ENCODE results near the gene LRAT.

Gene LRAT

DNA sequence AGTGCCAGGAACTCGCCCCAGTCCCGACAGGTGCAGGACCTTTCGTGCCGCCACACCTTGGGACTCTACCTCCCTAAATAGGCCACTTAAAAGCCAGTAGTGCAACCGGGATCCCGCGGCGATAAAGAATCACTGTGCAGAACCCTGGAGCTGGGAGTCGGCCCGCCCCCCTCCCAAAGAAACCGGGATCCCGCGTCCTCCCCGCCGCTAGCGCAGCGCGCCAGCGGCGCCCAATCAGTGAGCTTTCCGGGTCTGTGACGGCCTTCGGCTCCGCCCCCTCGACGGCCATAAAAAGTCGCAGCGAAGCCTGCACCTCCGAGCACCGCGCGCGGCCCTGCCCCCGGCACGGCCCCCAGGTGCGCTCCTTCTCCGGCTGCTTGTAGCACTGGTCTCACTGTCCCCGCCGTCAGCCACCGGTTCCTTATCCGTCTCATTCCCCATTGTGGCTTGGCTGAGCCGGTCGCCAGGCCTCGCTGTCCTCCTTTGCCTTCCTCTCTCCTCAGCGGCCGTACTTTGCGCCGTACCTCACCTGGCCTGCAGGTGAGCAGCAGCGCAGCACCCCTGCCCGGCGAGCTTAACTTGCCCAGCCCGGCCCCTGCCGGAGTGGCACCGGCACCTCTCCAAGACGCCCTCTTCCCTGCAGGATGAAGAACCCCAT lies at the start of gene LRAT:
Gene LRAT (plus strand): TSS at position 318 of the 658 bp plus-strand sequence. CDS start 327 bp downstream, at position 645.
- H3K27ac ChIP-seq, result no peak within 1 kb of the TSS
- TF ChIP-seq, protein P1, sequence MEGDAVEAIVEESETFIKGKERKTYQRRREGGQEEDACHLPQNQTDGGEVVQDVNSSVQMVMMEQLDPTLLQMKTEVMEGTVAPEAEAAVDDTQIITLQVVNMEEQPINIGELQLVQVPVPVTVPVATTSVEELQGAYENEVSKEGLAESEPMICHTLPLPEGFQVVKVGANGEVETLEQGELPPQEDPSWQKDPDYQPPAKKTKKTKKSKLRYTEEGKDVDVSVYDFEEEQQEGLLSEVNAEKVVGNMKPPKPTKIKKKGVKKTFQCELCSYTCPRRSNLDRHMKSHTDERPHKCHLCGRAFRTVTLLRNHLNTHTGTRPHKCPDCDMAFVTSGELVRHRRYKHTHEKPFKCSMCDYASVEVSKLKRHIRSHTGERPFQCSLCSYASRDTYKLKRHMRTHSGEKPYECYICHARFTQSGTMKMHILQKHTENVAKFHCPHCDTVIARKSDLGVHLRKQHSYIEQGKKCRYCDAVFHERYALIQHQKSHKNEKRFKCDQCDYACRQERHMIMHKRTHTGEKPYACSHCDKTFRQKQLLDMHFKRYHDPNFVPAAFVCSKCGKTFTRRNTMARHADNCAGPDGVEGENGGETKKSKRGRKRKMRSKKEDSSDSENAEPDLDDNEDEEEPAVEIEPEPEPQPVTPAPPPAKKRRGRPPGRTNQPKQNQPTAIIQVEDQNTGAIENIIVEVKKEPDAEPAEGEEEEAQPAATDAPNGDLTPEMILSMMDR (conservative IDR thresholded peaks at IDR 0.05), result no peak
- no peak for TF ChIP-seq ZFX (IDR thresholded peaks at IDR 0.05)

DNA sequence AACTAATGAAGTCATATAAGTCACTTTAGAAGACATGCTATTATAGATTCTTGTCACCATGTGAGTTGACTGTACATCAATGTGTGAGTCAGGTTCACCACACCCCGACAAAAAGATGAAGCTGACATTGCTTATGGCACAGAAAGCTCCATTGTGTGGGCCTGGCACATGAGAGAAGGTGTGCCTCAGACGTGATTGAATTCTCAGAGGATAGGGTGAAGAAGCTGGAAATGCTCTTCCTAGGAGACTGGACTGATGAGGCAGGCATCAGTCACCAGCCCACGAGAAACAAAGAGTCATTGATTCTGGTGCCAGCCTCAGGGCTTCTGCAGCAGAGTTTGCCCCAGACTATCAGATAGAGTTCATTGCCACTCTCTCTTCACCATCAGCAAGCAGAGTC lies 35.9 kb upstream of the LRAT start:
- H3K27ac ChIP-seq, result no peak overlapping the region
- no peak for TF ChIP-seq ZFX (IDR thresholded peaks at IDR 0.05)

DNA sequence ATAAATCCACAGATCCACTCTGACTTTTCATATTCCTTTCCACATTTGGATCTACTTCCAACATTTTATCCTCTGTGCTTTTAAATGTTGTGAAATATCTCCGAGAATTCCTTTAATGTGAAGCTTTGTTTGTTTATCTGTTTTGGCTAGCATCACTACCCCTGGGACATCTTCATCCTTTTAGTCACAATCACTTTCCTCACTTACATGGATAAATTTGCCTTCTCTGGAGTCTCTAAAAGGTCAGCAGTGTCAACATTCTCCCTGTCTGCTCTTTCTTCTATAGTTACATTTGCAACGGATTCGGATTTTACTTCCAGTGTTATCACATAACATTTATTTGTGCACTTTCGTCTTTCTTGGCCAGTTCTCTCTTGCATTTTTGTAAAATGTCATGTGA lies 34.2 kb upstream of the LRAT start:
- H3K27ac ChIP-seq, result no peak overlapping the region
- no peak for TF ChIP-seq ZFX (IDR thresholded peaks at IDR 0.05)
- TF ChIP-seq, protein P1 (conservative IDR thresholded peaks at IDR 0.05), result no peak

DNA sequence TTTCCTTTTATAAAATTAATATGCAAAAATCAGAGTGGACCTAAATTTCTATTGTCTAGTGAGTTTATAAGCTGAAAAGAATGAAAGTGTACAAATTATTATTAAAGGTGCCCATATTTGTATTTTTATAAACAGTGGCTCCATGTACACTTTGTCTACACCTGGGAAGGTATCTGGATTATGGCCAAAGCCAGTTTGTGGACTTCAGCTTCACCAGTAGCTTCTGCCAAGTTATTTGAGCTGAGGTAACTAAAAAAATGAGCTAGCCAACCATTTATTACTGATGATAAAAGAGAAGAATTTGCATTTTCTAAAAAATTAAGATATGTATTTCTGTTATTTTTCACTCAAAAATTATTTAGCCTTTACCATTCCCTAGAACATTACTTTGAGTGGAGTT lies 32.3 kb upstream of the LRAT start:
- TF ChIP-seq, protein P1 (conservative IDR thresholded peaks at IDR 0.05), result no peak
- no peak for TF ChIP-seq ZFX (IDR thresholded peaks at IDR 0.05)
- no peak overlapping the region for H3K27ac ChIP-seq

DNA sequence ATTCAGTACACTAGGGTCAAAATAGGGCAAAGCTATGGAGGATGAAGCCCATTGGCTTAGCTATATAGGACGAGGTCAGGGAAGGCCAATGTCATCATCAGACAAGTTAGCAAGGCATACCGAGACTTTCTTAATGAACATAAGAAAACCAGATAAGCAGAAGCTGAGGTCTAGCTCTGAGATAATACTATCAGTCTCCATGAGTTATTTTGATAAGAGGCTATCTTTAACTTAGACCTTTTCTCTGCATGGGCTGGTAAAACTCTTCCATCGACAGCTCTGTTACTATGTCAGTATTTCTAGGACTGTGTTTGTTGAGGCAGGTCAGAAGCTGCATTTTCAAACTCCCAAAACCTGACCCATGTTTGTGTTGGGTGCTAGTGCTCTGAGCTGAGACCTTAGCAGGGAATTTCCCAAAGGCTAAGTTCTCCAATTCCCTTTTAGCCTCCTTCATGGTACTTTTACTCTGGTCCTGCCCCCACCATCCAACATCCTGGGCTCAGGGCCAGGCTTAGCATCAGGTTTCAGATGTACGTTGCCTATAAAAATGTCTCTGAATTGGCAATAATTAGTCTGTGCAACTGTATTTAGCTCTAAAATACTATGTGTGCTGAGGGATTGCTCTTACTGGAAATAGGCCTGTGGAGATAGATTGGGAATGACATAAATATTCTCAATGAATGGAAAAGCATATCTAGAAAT lies 29.3 kb upstream of the LRAT start:
- H3K27ac ChIP-seq, result no peak overlapping the region
- no peak for TF ChIP-seq ZFX (IDR thresholded peaks at IDR 0.05)
- TF ChIP-seq, protein P1 (conservative IDR thresholded peaks at IDR 0.05), result no peak

DNA sequence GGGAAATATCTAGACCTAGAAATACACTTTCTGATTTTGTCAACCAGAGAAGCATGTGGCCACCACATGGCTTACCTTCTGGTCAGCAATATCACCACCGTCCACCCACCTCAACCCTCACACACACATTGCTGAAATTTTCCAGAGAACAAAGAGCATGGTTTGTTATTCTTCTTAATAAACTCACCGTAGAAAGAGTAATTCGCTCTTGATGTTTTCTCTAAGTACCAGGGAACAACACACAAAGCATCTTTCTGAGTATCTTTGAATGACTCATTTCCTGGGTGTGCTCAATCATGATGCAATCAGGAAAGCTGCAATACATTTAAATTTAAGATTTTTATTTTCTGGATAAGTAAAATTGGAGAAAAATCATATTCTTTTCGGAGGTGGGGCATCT lies 24.7 kb upstream of the LRAT start:
- H3K27ac ChIP-seq, result no peak overlapping the region
- no peak for TF ChIP-seq ZFX (IDR thresholded peaks at IDR 0.05)
- TF ChIP-seq, protein P1 (conservative IDR thresholded peaks at IDR 0.05), result no peak

DNA sequence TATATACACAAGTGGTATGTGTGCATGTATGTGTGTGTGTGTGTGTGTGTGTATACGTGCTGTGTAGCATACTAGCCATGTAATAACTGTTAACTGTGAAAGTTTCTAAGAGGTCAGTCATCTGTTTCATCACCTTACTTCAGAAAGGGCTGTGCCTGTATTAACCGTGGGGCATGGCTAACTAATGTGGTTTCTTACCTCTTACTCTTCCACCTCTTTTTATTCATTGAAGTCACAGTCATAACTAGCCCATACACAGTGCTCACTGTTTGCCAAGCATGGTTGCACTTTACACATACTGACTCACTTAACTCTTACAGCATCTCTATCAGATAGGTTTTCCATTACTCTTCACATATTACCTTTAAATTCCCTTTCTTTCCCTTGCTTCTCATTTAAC lies 23.7 kb upstream of the LRAT start:
- no peak for TF ChIP-seq ZFX (IDR thresholded peaks at IDR 0.05)
- TF ChIP-seq, protein P1 (conservative IDR thresholded peaks at IDR 0.05), result no peak
- H3K27ac ChIP-seq, result no peak overlapping the region
